ENCODE measurements around the gene RFX1.

RFX1 gene

GRCh38 chr19:14030997-14031718, 25.0 kb upstream of the RFX1 start:
- no peak for TF ChIP-seq GATA2 (IDR thresholded peaks at IDR 0.05; ENCODE audit: low read depth, low read length)
- TF ChIP-seq GATA3 (IDR thresholded peaks at IDR 0.05; ENCODE audit: low read depth, low read length), result no peak

- 0 out of 2 replicates have a peak, but pooled peaks have one; percentile 18 for TF ChIP-seq GATA2 (IDR thresholded peaks at IDR 0.05; ENCODE audit: low read depth, low read length)
- no peak for TF ChIP-seq GATA3 (IDR thresholded peaks at IDR 0.05; ENCODE audit: low read depth, low read length)
These were observed 22.8 kb upstream of the RFX1 start for GRCh38 chr19:14028901-14029300.

DNA sequence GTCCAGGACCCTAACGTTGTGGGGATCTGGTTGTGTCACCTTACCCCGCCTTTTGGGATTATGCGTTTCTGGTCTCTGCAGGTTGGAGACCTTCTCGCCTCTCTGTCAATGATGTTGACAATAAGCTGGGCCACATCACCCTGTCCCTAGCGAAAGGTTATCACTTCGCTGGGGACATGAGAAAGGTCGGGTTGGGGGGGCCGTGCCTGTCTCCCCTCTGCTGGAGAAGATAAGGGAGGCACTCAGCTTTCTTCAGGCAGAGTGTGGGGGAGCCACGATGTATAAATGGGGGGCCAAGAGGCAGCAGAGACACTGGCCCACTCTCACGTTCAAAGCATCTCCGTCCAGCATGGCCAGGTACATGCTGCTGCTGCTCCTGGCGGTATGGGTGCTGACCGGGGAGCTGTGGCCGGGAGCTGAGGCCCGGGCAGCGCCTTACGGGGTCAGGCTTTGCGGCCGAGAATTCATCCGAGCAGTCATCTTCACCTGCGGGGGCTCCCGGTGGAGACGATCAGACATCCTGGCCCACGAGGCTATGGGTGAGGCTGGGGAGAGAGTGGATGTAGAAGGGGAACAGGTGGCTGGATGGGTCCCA, 21.8 kb upstream of the RFX1 start, which contains the start of gene RLN3:
Gene RLN3, plus strand, starts transcription at position 293 of the 595 bp plus-strand sequence. Its CDS starts 57 bp downstream, at position 350.
- TF ChIP-seq GATA2 (IDR thresholded peaks at IDR 0.05; ENCODE audit: low read depth, low read length) (no peak), GATA3 (IDR thresholded peaks at IDR 0.05; ENCODE audit: low read depth, low read length) (no peak)

- TF ChIP-seq GATA2 (IDR thresholded peaks at IDR 0.05; ENCODE audit: low read depth, low read length), result no peak
These were observed 17.5 kb upstream of the RFX1 start for GRCh38 chr19:14023404-14024235.

DNA sequence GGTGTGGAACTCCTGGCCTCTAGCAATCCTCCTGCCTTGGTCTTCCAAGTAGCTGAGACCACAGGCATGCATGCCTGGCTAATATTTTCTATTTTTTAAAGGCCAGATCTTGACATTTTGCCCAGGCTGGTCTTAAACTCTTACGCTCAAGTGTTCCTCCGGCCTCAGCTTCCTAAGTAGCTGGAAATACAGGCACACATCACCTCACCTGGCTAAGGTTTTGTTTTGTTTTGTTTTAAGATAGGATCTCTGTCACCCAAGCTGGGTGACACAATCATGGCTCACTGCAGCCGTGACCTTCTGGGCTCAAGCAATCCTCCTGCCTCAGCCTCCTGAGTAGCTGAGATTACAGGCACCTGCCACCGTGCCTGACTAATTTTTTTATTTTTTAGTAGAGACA, 16.3 kb upstream of the RFX1 start:
- TF ChIP-seq GATA3 (IDR thresholded peaks at IDR 0.05; ENCODE audit: low read depth, low read length), result no peak
- TF ChIP-seq GATA2 (IDR thresholded peaks at IDR 0.05; ENCODE audit: low read depth, low read length), result no peak

DNA sequence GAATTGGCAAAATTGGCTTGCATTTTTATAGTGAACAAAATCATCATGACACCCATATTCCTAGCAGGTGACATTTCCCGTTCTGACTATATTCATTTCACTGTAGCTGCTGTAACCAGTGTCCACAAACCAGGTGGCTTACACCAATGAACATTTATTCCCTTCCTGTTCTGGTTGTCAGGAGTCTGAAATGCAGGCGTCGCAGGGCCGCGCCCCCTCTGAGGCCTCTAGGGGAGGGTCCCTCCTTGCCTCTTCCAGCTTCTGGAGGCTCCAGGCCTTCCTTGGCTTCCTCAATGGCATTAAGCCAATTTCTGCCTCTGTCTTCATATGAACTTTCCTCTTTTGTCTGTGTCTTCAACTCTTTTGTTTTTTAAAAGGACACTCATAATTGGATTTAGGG, 15.4 kb upstream of the RFX1 start:
- TF ChIP-seq GATA2 (IDR thresholded peaks at IDR 0.05; ENCODE audit: low read depth, low read length) (no peak), GATA3 (IDR thresholded peaks at IDR 0.05; ENCODE audit: low read depth, low read length) (no peak)

GRCh38 chr19:14019100-14019499, 13.0 kb upstream of the RFX1 start:
- TF ChIP-seq GATA2 (IDR thresholded peaks at IDR 0.05; ENCODE audit: low read depth, low read length), result no peak
- no peak for TF ChIP-seq GATA3 (IDR thresholded peaks at IDR 0.05; ENCODE audit: low read depth, low read length)

- TF ChIP-seq GATA2 (IDR thresholded peaks at IDR 0.05; ENCODE audit: low read depth, low read length), result no peak
- TF ChIP-seq GATA3 (IDR thresholded peaks at IDR 0.05; ENCODE audit: low read depth, low read length), result no peak
These were observed 9.5 kb upstream of the RFX1 start for GRCh38 chr19:14015524-14016035.

DNA sequence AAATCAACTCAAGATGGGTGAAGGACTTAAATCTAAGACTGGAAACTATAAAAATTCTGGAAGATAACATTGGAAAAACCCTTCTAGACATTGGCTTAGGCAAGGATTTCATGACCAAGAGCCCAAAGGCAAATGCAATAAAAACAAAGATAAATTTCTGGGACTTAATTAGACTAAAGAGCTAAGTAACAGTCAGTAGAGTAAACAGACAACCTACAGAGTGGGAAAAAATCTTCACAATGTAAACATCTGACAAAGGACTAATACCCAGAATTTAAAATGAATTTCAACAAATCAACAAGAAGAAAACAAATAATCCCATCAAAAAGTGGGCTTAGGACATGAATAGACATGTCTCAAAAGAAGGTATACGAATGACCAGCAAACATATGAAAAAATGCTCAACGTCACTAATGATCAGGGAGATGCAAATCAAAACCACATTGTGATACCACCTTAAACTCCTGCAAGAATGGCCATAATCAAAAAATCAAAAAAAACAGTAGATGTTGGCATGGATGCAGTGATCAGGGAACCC, 6.3 kb upstream of the RFX1 start:
- TF ChIP-seq GATA2 (IDR thresholded peaks at IDR 0.05; ENCODE audit: low read depth, low read length) (no peak), GATA3 (IDR thresholded peaks at IDR 0.05; ENCODE audit: low read depth, low read length) (no peak)

DNA sequence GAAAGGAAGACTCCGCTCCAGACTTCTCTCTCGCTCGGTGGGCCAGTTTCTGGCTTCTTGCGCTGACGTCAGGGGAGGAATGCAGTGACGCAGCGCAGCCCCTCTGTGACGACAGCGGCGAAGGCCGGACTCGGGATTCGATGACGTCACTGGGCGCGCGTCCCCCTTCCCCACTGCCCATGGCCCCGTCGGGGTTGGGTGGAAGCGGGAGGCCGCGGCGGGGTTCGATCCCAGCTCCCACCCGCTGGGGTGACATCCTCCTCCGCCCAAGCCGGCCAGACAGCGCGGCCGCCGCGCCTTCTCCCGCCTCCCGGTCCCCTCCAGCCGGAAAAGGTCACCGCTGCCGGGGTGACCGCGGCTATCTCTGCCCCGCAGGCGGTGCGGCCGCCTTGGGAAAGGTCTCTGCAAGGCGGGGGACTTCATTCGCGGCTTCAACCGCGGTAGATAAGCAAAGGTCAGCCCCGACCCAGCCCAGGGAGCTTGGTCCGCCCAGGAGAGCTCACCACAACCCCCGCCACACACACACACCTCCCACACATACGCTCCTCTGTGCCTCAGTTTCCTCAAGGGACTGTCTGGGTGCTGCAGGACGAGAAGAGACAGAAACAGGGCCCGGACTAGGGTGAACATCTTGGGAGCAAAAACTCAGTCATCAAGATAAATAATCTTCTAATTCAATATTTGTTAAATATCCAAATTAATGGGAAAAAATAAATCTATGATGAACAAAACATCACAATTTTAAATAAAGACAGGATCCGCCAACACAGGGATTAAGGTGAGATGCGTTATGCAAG, 844 bp upstream of the RFX1 start:
- no peak for TF ChIP-seq GATA3 (IDR thresholded peaks at IDR 0.05; ENCODE audit: low read depth, low read length)
- no peak for TF ChIP-seq GATA2 (IDR thresholded peaks at IDR 0.05; ENCODE audit: low read depth, low read length)

DNA sequence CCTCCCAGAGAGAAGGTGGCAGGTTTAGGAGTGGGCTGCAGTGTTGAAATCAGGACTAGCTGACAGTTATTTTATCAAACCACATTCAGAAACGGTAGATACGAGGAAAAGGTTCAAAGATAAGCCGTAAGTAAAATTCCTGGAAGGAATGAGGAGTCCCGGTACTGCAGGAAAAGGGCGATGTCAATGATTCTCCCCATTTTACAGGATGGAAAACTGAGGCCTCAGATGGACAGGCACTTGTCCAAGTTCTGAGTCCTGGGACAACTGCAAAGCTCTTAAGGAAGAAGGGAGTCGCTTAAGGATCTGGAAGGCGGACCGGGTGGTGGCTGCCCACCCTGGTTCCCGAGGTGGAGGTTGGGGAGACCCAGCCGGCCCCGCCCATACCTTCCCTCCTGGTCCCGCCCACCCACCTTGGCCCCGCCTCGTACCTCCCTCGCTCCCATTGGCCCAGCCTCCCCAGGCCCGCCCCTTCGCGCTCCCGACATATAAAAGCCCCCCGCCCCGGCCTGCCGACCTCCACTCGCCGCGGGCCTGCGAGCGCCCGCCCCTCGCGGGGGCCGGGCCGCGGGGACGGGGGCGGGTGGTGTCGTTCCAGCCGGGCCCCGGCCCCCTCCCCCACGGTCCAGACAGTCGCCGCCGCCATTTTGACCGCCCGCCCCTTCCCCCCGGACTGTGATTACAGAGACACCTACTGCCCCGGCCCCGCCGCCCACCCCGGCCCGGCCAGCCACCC, 603 bp downstream of the RFX1 start:
- no peak for TF ChIP-seq GATA3 (IDR thresholded peaks at IDR 0.05; ENCODE audit: low read depth, low read length)
- TF ChIP-seq GATA2 (IDR thresholded peaks at IDR 0.05; ENCODE audit: low read depth, low read length), result no peak

- no peak for TF ChIP-seq GATA2 (IDR thresholded peaks at IDR 0.05; ENCODE audit: low read depth, low read length)
- no peak for TF ChIP-seq GATA3 (IDR thresholded peaks at IDR 0.05; ENCODE audit: low read depth, low read length)
These were observed 1.3 kb downstream of the RFX1 start for GRCh38 chr19:14004619-14005348.
